Upper lobe of right lung (tissue), 1 donor: ENCODE results near the gene RITA1. TPM values are rescaled to one million over a fixed set of nuclear protein-coding genes. Genes with fewer than 3 reads are reported as not detected.

ENCODE experiments used
- ATAC-seq: fragments of 200-7000 bp; cut with Tn5 transposase; one replicate; pipeline ENCODE4 v1.9.1; 2020; ENCODE audit warnings: mild to moderate bottlenecking, moderate library complexity
- DNase-seq: peaks from one replicate; pipeline ENCODE4 v3.0.0-alpha.2; 2020
- H3K27ac ChIP-seq: fragments of 200-600 bp; one replicate; pipeline ENCODE4 v1.8.0; 2022
- H3K27me3 ChIP-seq: fragments of 200-600 bp; one replicate; pipeline ENCODE4 v1.8.0; 2022; ENCODE audit warnings: mild to moderate bottlenecking
- H3K36me3 ChIP-seq: fragments of 200-600 bp; one replicate; pipeline ENCODE4 v1.8.0; 2022
- H3K4me1 ChIP-seq: fragments of 200-600 bp; one replicate; pipeline ENCODE4 v1.8.0; 2022
- H3K4me3 ChIP-seq: fragments of 200-600 bp; one replicate; pipeline ENCODE4 v1.8.0; 2022; ENCODE audit warnings: mild to moderate bottlenecking
- H3K9me3 ChIP-seq: fragments of 200-600 bp; one replicate; pipeline ENCODE4 v1.8.0; 2022
- CTCF ChIP-seq: fragments of 200-600 bp; IDR thresholded peaks from one replicate; pipeline ENCODE4 v1.8.0; 2022; ENCODE audit warnings: antibody characterized with exemption
- intact Hi-C: fragments of 100-400 bp; cut with DNase I; formaldehyde crosslinking; loops from one replicate; pipeline ENCODE4 v1.11.0; 2022
- total RNA-seq: library from RNA; stranded (reverse); fragmentation: NEBNext Ultra II Directional; extraction: Animal tissue kit (Norgen Biotek cat#: 25700); gene quantifications from one replicate; pipeline ENCODE4 v1.2.1, GENCODE V29; 2021
- donor health status: DM: no; HTN: yes; CAD: no; lungs with severe emphysema.

The RITA1 gene
- total RNA-seq, 1 donor from 2014 or later: 16.4 TPM

- Histone ChIP-seq H3K4me3 (no peak overlapping the region), H3K36me3 (peaks cover 98% of the 10 kb centered on the region)
Observed at GRCh38 chr12:113170457-113170856, 15.1 kb upstream of the RITA1 start.

GRCh38 chr12:113170926-113171325, 14.6 kb upstream of the RITA1 start:
- H3K4me3 ChIP-seq: no peak overlapping the region
- no peak for TF ChIP-seq CTCF
- peaks cover 4% of the 10 kb centered on the region for H3K4me1 ChIP-seq
- peaks cover 98% of the 10 kb centered on the region for H3K36me3 ChIP-seq
- DNase-seq: no peak
- no peaks in the 10 kb centered on the region for H3K9me3 ChIP-seq
- ATAC-seq: no peak
- H3K27ac ChIP-seq: no peak overlapping the region
- intact Hi-C loops: loop anchor here (10.0 kb wide), 1 partner anchor 116 kb away; the partner anchor contains the start of gene DTX1
- no peaks in the 10 kb centered on the region for H3K27me3 ChIP-seq

More at GRCh38 chr12:113170457-113170856, 15.1 kb upstream of the RITA1 start:
- intact Hi-C loops: loop anchor here (10.0 kb wide), 1 partner anchor 116 kb away; the partner anchor contains the start of gene DTX1
- Histone ChIP-seq H3K9me3 (no peaks in the 10 kb centered on the region), H3K4me1 (peaks cover 4% of the 10 kb centered on the region), H3K27me3 (no peaks in the 10 kb centered on the region), H3K27ac (no peak overlapping the region)
- no peak for TF ChIP-seq CTCF
- ATAC-seq (no peak), DNase-seq (no peak)

- DNase-seq (no peak), ATAC-seq (no peak)
- no peaks in the 10 kb centered on the region for H3K9me3 ChIP-seq
- H3K4me3 ChIP-seq: no peak overlapping the region
- TF ChIP-seq CTCF: no peak
- H3K4me1 ChIP-seq: peaks cover 4% of the 10 kb centered on the region
- H3K36me3 ChIP-seq: peaks cover 98% of the 10 kb centered on the region
- H3K27me3 ChIP-seq: no peaks in the 10 kb centered on the region
- intact Hi-C loops: loop anchor here (10.0 kb wide), 1 partner anchor 117 kb away; the partner anchor contains the start of gene DTX1
- no peak overlapping the region for H3K27ac ChIP-seq
Observed at GRCh38 chr12:113171543-113171942, 14.0 kb upstream of the RITA1 start.

GRCh38 chr12:113172185-113172584, 13.3 kb upstream of the RITA1 start:
- DNase-seq: no peak
- H3K36me3 ChIP-seq: peaks cover 99% of the 10 kb centered on the region

GRCh38 chr12:113173081-113173698, 12.3 kb upstream of the RITA1 start:
- no peak for ATAC-seq
- no peak overlapping the region for H3K4me3 ChIP-seq
- intact Hi-C loops: loop anchor here (10.0 kb wide), 1 partner anchor 118 kb away; the partner anchor contains the start of gene DTX1
- no peak for DNase-seq
- peaks cover 4% of the 10 kb centered on the region for H3K4me1 ChIP-seq
- no peak overlapping the region for H3K27ac ChIP-seq
- H3K27me3 ChIP-seq: no peaks in the 10 kb centered on the region
- H3K9me3 ChIP-seq: no peaks in the 10 kb centered on the region
- peaks cover 100% of the 10 kb centered on the region for H3K36me3 ChIP-seq
- no peak for TF ChIP-seq CTCF

More at GRCh38 chr12:113172185-113172584, 13.3 kb upstream of the RITA1 start:
- intact Hi-C loops: loop anchor here (10.0 kb wide), 1 partner anchor 117 kb away; the partner anchor contains the start of gene DTX1
- no peak overlapping the region for H3K27ac ChIP-seq
- no peaks in the 10 kb centered on the region for H3K27me3 ChIP-seq
- peaks cover 4% of the 10 kb centered on the region for H3K4me1 ChIP-seq
- no peak for ATAC-seq
- H3K9me3 ChIP-seq: no peaks in the 10 kb centered on the region
- TF ChIP-seq CTCF: no peak
- H3K4me3 ChIP-seq: no peak overlapping the region
